HG02973 (cell line): ENCODE measurements around the gene CPLANE2.
"Not testable (repeated sequence)": the region's sequence is repeated elsewhere in the genome, so short reads cannot be mapped to it uniquely, and the experiment has no call there.

Experiments
- ATAC-seq: cut with Tn5 transposase; IDR thresholded peaks from one replicate; pipeline ENCODE4 v1.9.1; 2021; ENCODE audit warnings: moderate library complexity; ENCODE audit not compliant: unreplicated experiment

Gene CPLANE2

GRCh38 chr1:16231331-16232315 lies 5.4 kb downstream of the CPLANE2 start:
- no peak for ATAC-seq

- no peak for ATAC-seq
Observed at GRCh38 chr1:16230744-16231143, 6.2 kb downstream of the CPLANE2 start.

- ATAC-seq = no peak
Observed at GRCh38 chr1:16229976-16230740, 6.8 kb downstream of the CPLANE2 start.

GRCh38 chr1:16226490-16227179 lies 10.3 kb downstream of the CPLANE2 start:
- no peak for ATAC-seq

- no peak for ATAC-seq
Observed at GRCh38 chr1:16226129-16226489, 10.9 kb downstream of the CPLANE2 start.

GRCh38 chr1:16224472-16224871 lies 12.5 kb downstream of the CPLANE2 start:
- ATAC-seq = no peak

- ATAC-seq = not testable (repeated sequence)
Observed at GRCh38 chr1:16222716-16223115, 14.3 kb downstream of the CPLANE2 start.

GRCh38 chr1:16221499-16221898 lies 15.5 kb downstream of the CPLANE2 start:
- no peak for ATAC-seq

GRCh38 chr1:16219968-16220500 lies 16.9 kb downstream of the CPLANE2 start:
- no peak for ATAC-seq

- no peak for ATAC-seq
Observed at GRCh38 chr1:16218674-16219071, 18.3 kb downstream of the CPLANE2 start.

GRCh38 chr1:16218014-16218673 lies 18.8 kb downstream of the CPLANE2 start:
- ATAC-seq = no peak

- ATAC-seq = peak; percentile 85
Observed at GRCh38 chr1:16217061-16217785, 19.8 kb downstream of the CPLANE2 start.

- no peak for ATAC-seq
Observed at GRCh38 chr1:16215882-16216753, 20.9 kb downstream of the CPLANE2 start.

- ATAC-seq = not testable (repeated sequence)
Observed at GRCh38 chr1:16215240-16215639, 21.7 kb downstream of the CPLANE2 start.

- not testable (repeated sequence) for ATAC-seq
Observed at GRCh38 chr1:16213544-16213943, 23.4 kb downstream of the CPLANE2 start.

GRCh38 chr1:16213013-16213412 lies 24.0 kb downstream of the CPLANE2 start:
- no peak for ATAC-seq

- no peak for ATAC-seq
Observed at GRCh38 chr1:16212251-16212961, 24.6 kb downstream of the CPLANE2 start, which contains the start of gene ARHGEF19. ARHGEF19 (minus strand) TSS chr1:16212652; CDS start chr1:16209054, 3,598 bp downstream.

- no peak for ATAC-seq
Observed at GRCh38 chr1:16211824-16212223, 25.2 kb downstream of the CPLANE2 start.
